Activated CD4-positive, alpha-beta T cell treated with anti-CD3 and anti-CD28 coated beads, Interleukin-2, amount 50 U/mL, for 48 hours (primary cell): ENCODE measurements around the gene RPUSD4.

ENCODE experiments used
- DNase-seq, 2 experiments: peaks; one replicate each; pipeline ENCODE4 v3.0.0-alpha.2; 2020

Gene RPUSD4

DNA sequence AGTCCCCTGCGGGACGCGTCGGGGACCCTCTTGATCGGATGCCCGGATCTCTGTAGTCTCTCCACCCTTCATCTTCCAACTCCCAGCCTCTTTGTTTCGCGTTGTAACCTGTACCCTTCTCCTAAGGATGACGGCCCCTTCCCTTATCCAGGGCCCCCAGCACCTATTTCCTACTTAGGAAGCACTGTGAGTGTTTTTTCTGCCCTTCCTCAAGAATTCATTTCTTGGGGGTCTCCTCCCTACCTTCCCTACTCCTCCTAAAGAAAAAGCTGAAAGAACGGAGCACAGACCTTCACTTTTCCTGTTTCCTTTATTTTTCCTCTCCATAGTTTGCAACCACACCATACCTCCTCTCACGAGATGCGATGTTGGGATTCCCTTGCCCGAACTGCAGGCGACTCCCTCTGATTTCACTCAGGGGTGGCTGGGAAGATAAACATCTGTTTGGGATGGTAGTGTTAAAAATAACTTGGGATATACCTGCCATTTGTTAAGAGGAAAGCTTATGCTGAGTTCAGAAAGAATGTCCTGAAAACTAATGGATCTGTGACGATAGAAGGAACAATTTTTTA, 725 bp upstream of the RPUSD4 start:
- DNase-seq = no peak

DNA sequence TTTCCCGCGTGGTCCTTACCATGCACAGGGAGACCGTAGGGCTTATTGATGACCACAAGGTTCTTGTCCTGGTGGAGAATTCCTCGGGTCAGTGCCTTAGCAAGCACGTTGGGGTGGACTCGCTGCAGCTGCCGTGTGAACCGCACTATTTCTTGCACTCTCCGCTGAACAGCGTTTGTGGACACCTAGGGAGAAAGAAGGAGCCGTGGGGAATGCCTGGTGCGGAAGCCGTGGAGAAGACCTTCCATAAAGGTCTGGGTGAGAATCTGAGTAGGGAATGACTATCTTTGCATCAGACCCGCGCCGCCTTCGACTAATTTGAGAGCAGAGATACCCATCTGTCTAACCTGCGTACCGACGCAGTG, 597 bp downstream of the RPUSD4 start:
- DNase-seq = no peak

DNA sequence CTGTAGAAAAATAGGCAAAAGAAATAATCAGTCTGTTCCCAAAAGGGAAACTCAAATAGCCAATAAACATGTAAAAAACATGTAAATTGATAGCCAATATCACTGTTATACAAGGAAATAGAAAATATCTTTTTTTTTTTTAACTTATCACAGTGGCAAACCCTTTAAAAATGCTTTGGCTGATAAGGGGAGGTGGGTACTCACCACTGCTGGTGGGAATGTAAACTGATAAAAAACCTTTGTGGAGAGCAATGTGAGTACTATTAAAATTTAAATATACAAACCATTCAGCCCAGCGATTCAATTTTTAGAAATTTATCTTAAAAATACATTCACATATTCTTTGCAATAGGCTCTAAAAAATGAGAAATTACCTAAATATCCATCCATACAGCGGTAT, 3.6 kb downstream of the RPUSD4 start:
- no peak for DNase-seq

DNA sequence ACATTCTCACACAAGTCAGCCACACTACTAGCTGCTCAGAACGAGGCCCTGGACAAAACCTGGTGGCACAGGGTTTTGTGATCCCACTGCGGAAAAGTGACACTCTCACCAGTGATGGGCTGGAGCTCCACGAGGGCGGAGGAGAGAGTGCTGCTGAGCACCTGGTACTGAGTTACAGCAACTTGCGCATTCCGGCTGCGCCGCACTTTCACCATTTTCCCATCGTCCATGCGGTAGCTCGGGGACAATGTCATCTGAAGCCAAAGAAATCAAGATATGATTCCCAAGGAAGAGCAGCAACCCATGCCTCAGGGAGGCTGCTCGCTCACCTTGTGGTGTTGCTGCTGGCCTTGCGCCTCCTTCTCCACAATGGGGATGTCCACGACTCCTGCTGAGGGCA, 6.1 kb downstream of the RPUSD4 start:
- no peak for DNase-seq

DNA sequence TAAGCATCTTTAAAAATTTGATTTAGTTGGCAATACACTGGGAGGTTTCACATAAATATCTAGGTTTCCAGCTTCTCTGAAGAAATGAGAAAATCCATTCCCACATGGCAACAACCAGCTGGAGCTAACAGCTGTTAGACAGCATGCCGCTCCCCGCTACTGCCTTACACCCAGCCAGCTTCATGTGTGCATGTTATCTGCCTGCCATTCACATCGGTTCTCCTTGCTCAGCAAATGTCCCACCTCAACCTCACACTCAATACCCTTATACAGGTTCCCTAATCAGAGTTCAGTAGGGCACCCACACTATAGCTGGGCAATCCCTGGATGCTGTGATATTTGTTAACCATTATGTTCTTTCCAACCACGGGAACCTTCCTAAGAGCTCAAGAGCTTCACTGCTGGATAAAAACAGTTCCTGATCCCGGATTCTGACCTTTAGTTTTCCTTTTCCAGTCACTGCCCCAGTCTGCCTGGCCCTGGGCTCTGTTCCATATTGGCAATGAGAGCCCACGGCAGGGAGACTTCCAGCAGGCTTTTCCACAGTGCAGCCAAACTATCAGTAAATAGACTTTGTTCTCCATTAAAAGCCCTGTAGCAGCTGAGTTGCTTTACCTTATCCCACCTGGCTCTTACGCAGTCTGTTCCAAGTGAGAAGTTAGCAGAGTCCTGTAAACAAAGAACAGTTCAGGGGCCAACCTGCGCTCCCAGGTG, 8.6 kb downstream of the RPUSD4 start:
- DNase-seq = no peak

DNA sequence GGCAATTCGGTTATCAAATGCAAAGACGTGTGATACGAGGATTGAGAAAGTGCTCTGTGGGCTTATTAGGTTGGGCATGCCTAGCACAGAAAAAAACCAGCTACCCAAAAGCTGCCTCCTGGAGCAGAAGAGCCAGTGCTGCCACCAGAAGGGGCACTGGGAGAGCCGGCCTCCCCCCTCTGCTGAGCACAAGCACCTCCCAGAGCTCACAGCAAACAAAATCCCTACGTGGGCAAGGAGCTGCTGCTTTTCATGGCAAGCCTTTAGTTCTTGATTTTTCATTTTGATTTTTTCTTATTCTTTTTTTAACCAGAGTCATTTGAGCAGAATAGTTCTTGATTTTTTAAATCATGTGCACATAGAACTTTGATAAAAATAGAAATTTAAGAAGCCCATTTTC, 12.8 kb downstream of the RPUSD4 start:
- no peak for DNase-seq

DNA sequence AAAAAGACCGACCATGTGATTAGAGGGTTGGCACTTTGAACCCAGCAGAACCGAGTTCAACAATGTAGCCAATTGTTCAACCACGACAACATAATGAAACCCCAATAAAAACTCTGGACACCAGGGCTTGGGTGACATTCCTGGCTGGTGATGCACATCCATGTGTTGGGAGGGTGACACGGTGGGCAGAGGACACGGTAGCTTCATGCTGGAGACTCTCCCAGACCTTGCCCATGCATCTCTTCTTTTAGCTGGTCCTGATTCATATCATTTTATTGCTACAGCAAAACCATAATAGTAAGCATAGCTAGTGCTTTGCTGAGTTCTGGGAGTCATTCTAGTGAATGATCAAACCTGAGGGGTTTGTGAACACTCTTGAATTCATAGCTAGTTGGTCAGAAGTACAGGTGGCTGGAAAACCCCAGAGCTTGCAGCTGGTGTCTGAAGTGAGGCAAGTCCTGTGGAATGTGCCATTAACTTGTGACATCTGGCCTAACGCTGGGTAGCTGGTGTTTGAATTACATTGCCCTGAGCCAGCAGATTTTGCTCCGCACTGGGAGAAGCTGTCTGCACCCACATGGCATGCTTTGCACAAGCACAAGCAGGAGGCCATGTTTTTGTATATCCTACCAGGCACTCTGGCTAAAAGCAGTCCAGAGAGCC, 14.0 kb downstream of the RPUSD4 start:
- no peak for DNase-seq

DNA sequence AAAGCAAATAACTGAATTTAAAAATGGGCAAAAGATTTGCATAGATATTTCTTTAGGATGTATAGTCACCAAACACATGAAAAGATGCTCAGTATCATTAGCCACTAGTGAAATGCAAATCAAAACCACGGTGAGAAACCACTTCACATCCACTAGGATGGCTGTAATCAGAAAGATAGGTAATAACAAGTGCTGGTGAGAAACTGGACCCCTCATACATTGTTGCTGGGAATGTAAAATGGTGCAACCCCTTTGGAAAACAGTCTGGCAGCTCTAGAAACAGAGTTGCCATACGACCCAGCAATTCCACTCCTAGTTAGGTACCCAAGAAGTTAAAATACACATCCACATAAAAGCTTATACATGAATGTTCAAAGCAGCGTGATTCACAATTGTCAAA, 16.3 kb downstream of the RPUSD4 start:
- DNase-seq = no peak

DNA sequence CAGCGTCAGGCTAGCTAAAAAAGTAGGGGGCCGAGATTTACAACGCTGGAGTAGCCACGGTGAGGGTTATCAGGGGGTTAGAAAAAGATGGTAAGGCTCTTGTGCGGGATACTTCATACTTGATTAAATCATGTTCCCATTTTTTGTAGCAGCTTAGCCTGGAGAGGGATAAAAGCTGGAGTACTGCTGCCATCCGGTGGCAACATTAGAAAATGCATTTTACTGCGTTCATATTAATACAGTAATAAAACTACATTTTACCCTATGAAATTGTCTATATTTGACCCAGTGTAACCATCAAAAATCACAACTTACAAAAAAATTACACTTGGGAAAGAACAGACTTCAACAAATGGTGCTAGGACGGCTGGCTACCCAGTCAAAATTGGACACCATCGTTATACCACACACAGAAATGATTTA, 17.3 kb downstream of the RPUSD4 start:
- DNase-seq = peak; percentile 34 to 44

DNA sequence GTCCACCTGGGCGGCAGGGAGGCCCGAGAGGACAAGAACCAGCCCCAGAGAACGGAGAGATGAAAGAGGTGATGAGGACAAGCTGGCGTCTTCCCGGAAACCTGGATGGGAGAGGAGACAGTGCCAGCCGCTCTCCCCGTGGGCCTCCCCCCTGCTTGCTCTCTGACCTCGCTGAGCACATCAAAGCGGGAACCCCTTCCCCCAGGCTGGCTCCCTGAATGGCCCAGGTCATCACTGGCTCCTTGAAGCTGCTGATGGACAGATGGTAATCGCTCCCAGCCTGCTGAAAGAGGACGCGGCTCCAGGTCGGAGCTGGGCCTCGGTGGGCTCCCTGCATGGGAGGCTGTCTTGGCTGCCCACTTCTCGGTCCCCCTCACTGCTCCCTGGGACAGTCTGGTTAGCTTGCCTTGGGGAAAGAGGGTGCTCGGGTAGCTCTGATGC, 18.4 kb downstream of the RPUSD4 start:
- no peak for DNase-seq

DNA sequence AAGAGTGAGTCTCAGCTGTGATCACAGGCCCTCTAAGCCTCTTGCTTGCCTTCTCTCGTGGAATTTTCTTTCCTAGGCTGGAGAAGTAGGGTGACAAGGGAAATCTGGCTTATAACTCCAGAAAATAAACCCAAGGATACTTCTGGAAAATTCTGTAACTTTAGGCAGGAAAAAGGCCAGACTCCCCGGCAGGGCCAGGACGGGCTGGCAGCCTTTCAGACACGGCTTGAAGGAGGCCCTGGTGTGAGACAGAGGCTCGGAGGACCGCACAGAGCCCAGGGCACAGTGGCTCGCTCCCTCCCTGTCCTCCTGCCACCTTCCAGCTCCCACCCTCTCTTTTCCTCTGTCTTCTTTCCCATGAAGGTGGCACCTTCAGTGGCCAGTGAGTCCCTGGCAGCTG, 19.1 kb downstream of the RPUSD4 start:
- no peak for DNase-seq

DNA sequence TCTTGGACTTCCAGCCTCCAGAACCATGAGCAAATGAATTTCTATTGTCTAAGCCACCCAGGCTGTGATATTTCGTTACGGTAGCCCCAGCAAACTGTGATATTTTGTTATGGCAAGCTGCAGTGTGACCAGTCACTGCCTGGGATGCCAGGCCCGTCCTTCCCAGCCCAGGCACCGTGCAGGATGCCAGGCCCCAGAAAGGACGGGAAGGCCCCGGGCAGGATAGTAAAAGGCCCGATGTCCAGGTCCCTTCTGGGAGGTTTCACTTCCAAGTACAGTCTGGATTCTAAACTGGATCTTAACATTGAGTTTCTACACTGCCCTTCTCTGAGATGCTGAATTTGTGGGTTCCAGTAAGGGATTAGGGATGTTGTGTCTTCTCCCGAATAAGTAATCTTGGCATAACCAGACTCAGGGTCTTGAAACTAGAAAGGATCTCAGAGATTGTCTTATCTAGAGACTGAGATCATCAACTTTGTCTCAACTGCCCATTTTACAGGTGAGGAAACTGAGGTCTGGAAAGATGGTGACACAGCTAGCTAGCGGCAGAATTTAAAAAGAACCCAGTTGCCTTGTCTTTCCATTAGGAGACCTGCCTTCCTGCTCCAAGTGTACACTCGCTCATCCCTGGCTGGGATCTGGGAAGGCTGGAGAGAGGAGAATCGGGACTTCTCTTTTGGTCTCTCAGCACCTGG, 19.9 kb downstream of the RPUSD4 start:
- no peak for DNase-seq

DNA sequence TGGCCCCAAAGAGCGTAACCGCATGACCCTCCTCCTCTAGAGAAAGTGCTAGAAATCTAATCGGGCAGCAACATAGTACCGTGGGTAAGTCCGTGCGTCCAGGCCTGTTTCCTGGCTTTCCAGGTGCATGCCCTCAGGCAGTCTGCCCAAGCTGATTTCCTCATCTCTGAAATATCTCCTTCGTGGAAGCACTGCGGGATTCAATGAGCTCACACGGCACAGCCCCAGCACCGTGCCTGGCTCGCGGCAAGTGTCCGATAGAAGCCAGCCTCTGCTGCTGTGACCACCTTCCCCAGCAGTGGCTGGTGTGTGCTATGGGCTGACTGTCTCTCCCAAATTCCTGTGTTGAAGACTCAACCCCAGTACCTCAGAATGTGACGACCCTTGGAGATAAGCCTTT, 20.7 kb downstream of the RPUSD4 start:
- DNase-seq = no peak

DNA sequence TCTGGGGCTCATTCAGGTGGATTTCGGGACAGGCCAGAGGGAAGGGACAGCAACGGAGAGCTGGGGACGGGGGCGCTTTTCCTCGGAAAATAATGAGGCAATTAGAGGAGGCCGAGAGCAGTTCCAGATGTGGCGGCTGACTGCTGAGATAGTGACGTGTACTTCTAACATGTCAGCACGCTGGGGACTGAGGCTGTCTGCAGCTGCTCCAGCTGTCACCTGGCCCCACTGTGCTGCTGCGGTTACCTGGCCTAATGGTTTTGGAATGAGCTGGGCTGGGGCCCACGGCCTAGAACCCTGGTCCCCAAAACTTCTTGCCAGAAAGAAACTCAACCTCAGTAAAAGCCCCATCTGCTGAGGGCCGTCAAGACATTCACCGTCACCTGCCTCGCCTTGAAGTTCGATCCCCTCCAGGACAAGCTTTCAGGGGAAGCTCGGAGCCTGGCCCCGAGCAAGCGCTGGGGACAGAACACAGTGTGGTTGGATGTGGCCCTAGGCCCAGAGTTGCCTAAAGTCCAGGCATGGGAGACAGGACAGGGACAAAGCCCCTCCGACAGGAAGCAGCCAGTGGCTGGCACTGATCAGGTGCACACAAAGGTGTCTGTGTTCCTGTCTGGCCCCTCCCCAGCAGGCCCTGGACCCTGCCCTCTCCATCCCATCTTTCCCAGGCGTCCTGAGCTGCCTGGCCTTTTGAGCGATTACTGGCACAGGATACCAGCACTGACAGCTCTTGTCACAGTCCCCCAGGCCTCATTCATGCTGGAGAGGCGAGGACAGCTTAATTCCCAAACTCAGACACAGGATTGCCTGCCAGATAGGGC, 22.1 kb downstream of the RPUSD4 start:
- DNase-seq = no peak

DNA sequence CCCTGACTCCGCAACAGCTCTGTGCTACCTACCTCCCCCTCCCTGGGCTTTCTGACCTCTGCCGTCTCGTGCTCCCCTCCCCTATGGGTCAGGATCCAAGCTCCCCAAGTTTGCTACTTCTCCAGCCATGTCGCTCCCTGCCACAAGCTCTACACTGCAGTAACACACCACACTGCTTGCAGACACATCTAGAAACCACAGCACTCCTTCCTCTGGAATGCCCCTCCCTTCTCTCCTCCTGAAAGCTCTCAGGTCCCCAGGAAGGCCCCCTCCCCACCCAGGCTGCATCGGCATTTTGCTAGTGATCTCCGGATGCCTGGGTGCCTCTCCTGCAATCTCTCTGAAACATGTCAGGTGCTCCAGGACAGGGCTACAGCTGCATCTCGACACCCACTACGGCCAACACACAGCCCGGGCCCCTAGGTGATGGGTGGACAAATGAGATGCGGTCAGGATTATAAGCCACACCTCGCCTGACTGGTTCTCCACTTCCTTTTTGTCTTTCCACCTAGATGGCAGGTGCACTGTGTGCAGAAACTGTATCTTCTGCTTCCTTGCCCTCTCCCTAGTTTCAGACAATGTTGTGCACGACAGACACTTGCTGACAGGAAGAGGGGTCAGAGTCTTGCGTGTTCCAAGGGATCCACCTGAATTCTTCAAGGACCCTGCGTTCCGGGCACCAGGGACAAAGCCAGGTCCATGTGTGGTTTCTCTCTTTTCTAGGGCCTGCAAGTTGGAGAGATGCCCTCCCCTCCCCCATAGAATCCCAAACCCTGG, 22.9 kb downstream of the RPUSD4 start:
- DNase-seq = no peak

DNA sequence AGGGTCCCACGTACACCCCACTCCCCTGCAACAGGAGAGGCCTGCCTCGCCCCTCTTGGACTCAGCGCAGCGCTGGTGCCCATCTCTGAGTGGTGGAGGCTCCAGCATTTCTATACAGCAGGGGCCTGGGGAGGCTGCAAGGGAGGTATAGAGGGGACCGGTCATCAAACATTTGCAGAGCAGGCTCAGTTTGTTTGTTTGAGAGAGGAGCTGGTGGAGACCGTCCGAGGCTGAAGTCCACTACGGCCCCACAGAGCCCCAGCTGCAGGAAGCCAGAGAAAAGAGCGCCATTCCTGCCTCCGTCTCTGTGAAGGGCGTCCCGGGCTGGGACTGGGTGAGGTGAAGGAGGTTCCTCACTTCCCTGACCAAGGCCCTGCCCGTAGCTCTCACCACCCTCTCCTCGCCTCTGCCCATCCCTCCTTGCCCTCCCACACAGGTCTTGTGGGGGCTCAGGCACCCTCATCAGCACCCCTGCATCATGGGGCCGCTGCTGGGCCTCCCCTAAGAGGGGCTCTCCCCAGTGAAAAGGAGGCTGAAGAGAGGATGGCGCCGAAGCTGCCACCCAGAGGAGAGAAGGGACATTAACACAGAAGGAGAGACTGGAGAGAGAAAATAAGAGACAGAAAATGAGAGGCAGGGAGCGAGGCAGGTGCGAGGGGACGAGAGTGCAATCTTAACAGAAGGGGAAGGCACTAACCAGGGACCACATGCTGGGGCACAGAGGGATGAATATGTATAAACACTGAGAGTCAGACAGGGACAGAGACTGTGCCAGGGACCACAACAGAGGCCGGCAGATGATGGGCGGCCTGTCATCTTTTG, 24.5 kb downstream of the RPUSD4 start:
- no peak for DNase-seq

DNA sequence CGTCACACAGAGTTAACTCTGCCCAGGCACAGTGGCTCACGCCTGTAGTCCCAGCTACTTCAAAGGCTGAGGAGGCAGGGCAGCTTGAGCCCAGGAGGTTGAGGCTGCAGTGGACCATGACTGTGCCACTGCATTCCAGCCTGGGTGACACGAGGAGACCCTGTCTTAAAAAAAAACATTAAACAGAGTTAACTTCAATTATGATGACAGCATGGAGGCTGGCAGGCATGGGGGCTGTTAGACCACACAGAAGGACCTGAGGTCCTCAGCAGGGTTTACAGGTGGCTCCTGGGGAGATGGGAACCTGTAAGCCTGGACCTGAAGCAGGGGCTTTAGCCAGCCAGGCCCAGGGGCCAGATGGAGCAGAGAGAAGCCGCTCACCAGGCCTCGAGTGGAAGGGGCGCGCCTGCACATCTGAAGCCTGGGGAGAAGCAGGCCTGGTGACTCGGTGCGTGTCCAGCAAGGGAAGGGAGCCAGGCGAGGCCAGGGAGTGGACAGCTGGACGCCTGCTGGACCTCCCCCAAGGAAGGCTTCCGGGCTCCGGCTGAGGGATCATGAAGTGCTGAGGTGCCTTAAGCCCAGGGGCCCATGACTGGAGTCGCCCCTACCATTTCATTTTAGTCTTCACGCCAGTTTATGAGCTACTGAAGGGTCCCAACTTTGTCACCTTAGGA, 25.3 kb downstream of the RPUSD4 start:
- DNase-seq = no peak

DNA sequence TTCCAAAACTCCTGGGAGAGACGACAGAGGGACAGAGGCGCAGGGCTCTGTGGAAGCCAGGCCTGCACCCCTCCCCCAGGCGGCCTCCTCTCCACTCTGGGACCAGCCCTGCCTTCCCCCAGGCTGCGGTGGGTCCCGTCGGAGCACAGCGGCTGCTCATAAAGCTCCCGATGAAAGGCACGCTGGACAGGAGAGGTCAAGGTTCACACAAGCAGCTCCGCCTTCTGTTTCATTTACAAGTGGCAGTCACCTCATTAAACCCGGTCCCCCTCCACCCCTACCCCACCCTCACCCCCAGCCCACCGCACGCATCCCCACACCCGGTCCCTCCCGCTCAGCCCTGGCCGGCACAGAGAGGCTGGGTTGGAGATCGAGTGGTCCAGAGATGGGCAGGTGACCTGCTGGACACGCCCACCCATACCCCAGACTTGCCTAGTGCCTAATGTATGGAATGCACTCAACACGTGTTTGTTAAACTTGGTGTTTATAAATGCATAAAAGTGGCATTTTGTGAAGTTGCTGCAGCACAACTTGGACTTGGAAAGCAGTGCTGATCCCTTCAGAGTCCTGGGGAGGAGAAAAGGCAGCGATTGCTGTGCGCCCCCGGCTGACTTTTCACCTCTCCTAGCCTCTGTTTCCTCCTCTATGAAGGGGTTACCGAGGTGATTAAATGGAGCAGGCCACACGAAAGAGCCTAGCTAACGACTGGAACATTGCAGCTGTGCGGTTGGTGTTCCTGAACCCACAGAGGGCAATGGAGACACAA, 26.0 kb downstream of the RPUSD4 start:
- no peak for DNase-seq

DNA sequence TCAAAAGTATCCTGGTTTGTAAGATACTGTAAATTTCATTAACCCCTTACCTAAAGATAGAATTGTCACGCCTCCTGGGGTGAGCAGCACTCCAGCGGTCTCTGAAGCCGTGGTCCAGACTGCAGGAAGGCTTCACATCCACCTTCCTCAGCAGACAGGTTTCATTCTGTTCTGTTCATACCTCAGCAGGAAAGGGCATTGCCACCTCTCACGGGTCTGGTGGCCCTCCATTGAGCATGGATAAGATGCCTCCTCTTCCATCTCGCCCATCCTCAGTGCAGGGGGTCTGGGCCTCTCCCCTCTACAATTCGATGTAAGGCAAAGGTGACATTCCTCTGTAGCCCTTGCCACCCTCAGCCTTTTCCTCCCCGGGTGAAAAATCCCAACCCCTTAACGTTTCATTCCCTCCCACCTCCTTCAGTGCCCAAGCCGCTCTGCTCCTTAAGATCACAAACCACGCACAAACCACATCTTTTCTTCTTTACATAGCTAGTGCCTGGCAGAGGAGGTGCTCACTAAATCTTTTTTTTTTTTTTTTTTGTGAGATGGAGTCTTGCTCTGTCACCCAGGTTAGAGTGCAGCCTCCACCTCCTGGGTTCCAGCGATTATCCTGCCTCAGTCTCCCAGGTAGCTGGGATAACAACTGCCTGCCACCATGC, 28.5 kb downstream of the RPUSD4 start:
- DNase-seq = no peak
